Diencephalon (tissue), 1 donor: ENCODE measurements around the gene NEB. TPM values are rescaled to one million over a fixed set of nuclear protein-coding genes. Genes with fewer than 3 reads are reported as not detected.

Experiments
- total RNA-seq: library from RNA; depleted of rRNA; stranded (reverse); fragments of >200 nt; gene quantifications from one replicate; pipeline ENCODE4 v1.2.3, GENCODE V29; 2014

The NEB gene, protein sequence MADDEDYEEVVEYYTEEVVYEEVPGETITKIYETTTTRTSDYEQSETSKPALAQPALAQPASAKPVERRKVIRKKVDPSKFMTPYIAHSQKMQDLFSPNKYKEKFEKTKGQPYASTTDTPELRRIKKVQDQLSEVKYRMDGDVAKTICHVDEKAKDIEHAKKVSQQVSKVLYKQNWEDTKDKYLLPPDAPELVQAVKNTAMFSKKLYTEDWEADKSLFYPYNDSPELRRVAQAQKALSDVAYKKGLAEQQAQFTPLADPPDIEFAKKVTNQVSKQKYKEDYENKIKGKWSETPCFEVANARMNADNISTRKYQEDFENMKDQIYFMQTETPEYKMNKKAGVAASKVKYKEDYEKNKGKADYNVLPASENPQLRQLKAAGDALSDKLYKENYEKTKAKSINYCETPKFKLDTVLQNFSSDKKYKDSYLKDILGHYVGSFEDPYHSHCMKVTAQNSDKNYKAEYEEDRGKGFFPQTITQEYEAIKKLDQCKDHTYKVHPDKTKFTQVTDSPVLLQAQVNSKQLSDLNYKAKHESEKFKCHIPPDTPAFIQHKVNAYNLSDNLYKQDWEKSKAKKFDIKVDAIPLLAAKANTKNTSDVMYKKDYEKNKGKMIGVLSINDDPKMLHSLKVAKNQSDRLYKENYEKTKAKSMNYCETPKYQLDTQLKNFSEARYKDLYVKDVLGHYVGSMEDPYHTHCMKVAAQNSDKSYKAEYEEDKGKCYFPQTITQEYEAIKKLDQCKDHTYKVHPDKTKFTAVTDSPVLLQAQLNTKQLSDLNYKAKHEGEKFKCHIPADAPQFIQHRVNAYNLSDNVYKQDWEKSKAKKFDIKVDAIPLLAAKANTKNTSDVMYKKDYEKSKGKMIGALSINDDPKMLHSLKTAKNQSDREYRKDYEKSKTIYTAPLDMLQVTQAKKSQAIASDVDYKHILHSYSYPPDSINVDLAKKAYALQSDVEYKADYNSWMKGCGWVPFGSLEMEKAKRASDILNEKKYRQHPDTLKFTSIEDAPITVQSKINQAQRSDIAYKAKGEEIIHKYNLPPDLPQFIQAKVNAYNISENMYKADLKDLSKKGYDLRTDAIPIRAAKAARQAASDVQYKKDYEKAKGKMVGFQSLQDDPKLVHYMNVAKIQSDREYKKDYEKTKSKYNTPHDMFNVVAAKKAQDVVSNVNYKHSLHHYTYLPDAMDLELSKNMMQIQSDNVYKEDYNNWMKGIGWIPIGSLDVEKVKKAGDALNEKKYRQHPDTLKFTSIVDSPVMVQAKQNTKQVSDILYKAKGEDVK (N-terminal part only)
- 3.2 TPM for total RNA-seq

GRCh38 chr2:151733771-151734672 is at the start of gene NEB:
TSS of gene NEB (minus strand) at chr2:151734476. CDS start at chr2:151733156, 1,320 bp downstream.

Other genes starting within 250 kb of the NEB start
- 79.8 TPM for gene ARL5A, start 93.9 kb upstream of the NEB start, total RNA-seq